Fibroblast of villous mesenchyme (primary cell): ENCODE measurements around the gene OPA3. TPM values are rescaled to one million over a fixed set of nuclear protein-coding genes. Genes with fewer than 3 reads are reported as not detected.

Experiments used
- DNase-seq: peaks from one replicate; pipeline ENCODE4 v3.0.0-alpha.2; 2010; ENCODE audit warnings: low read depth
- H3K4me3 ChIP-seq: 2 replicates; pipeline ENCODE4 v1.5.1; 2011; ENCODE audit warnings: low read depth, mild to moderate bottlenecking, low read length
- CTCF ChIP-seq: IDR thresholded peaks from 2 replicates; pipeline ENCODE4 v1.5.1; 2012; ENCODE audit warnings: low read depth, mild to moderate bottlenecking, low read length; ENCODE audit not compliant: insufficient read depth
- total RNA-seq: library from RNA; depleted of rRNA; stranded (reverse); fragments of >200 nt; gene quantifications from 2 replicates; pipeline ENCODE4 v1.2.3, GENCODE V29; 2012

OPA3 gene
- total RNA-seq, 1 donor: 8.2 TPM

- peak within 1 kb of the TSS; percentile 51 for H3K4me3 ChIP-seq
- no peak for TF ChIP-seq CTCF
- DNase-seq: peak; percentile 40
Observed at GRCh38 chr19:45498411-45499195, 86.0 kb downstream of the OPA3 start, which contains the start of gene PPM1N. TSS of gene PPM1N (plus strand) at chr19:45498443. CDS start at chr19:45498473, 30 bp downstream.

- no peak for TF ChIP-seq CTCF
- DNase-seq: no peak
- H3K4me3 ChIP-seq: no peak overlapping the region
Observed at GRCh38 chr19:45497791-45498190, 86.8 kb downstream of the OPA3 start.

- no peak for DNase-seq
- no peak for TF ChIP-seq CTCF
- peak overlapping the region; percentile 76 for H3K4me3 ChIP-seq
Observed at GRCh38 chr19:45496349-45496953, 88.2 kb downstream of the OPA3 start.

GRCh38 chr19:45495178-45495577, 89.4 kb downstream of the OPA3 start:
- TF ChIP-seq CTCF: no peak
- H3K4me3 ChIP-seq: no peak overlapping the region
- no peak for DNase-seq

GRCh38 chr19:45494261-45494916, 90.2 kb downstream of the OPA3 start:
- no peak for TF ChIP-seq CTCF
- DNase-seq: no peak
- no peak overlapping the region for H3K4me3 ChIP-seq

GRCh38 chr19:45492627-45493470, 91.8 kb downstream of the OPA3 start:
- TF ChIP-seq CTCF: no peak
- DNase-seq: peak; percentile 91
- peak overlapping the region; percentile 86 for H3K4me3 ChIP-seq
